OCI-M1 (cell line): ENCODE measurements around the gene SERGEF.
A peak's percentile ranks its signal among the peaks of the same experiment; 100 is the strongest.

Source experiments
- DNase-seq: peaks from one replicate; lab custom pipeline; 2025; lab: John Stamatoyannopoulos, UW

Gene SERGEF

GRCh38 chr11:17748761-17749721 is 263.8 kb downstream of the SERGEF start:
- no peak for DNase-seq

DNA sequence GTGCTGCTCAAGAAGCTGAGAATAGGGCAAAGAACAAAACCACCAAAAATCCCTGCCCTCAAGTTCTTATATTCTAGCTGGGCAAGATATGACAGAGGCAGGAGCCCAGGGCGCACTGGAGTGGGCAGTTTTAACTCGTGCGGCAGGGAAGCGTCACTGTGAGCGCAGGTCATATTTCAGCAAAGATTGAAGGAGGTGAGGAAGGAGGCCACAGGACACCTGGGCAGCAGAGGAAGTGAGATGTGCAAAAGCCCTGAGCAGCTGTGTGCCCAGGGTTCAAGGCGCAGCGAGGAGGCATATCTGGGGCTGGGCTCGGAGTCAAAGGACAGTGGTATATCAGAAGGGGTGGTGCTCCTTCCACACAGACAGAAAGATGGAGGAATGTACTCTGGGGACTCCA is 264.8 kb downstream of the SERGEF start:
- no peak for DNase-seq

DNA sequence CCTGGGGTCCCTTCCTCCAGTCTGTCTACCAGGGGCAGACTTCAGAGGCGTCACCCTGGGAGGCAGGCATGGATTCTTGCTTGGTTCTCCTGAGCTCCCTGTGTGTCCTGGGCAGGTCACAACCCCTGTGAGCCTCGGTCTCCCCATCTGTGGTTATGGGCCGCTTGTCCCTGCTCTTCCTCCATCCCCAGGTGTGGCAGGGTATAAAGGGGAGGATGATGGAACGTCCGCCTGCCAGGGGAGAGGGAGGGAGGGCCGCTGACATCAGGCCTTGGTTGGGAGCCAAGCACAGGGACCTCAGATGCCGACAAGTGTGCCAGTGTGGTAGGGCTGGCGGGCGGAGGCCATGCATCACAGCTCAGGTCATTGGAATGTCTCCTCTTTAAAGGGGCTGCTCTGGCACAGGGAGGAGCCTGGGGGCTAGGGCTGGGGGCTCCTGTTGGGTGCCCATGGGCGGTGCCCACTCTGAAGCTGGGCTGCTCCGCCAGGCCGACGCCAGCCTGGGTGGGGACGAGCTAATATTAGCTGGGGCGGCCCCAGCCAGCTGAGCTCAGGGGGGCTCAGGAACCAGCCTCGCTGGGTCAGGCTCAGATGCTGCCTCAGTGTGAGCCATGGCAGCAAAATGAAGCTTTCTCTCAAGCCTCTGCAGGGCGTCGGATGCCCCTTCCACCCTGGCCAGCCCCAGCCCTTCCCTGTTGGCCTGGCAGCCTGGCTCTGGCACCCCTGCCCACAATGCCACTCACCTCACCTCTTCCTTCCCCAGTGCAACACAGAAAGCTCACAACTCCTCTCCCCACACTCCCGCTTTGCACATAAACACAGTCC is 265.5 kb downstream of the SERGEF start:
- DNase-seq, result no peak

DNA sequence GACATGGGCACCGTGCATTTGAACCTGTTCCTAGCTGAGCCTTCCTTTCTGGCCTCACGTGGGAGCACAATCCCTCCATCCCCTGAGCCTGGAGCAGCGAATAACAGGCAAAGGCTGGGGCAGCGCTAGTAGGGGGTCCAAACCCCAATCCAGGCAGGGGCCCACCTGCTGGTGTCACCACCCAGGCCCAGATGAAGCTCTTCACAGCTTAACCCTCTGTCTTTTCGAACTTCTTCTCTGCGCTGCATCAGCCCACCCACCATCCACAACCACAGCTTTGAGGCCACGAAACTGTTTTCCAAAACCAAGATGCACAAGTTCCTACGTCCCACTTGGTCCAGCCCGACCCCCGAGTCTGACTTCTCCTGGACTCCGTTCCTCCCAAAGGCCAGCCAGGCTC is 266.8 kb downstream of the SERGEF start:
- no peak for DNase-seq

GRCh38 chr11:17745023-17745772 is 267.6 kb downstream of the SERGEF start:
- no peak for DNase-seq

DNA sequence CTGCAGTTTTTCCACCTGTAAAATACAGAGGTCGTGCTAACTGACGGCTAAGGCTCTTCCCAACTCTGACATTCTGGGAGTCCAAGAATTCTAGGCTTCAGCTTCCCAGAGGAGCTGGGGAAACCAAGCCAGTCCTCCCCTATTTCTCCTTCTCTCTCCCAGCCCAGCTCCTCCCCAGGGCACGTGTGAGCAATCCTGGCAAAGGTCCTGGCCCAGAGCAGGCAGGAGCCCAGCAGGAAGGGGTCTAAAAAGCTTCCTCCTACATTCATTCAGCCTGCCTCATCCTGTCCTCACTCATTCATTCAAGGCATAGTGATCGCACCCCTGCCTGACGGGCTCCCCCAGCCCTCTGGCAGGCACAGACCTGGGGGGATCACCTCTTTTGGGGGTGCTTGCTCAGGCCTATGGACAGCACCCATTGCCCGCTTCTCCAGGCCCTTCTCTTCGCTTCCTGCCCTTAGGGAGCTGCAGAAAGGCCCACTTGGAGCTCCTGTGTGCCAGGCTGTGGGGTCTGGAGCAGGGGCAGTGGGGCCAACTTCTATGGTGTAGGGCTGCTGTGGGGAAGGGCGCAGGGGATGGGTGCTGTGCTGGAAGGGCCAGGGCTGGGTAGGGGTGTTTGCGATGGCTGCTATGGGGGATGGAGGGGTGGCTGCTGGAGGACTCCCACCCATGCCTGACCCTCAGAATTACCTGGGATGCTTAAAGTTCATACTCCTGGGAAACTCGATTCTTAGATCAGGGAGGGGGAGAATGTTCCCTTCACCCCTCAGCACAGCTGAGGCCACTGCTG is 268.5 kb downstream of the SERGEF start:
- no peak for DNase-seq

GRCh38 chr11:17743808-17744119 is 269.1 kb downstream of the SERGEF start:
- DNase-seq, result no peak

GRCh38 chr11:17743026-17743807 is 269.6 kb downstream of the SERGEF start:
- DNase-seq, result no peak

DNA sequence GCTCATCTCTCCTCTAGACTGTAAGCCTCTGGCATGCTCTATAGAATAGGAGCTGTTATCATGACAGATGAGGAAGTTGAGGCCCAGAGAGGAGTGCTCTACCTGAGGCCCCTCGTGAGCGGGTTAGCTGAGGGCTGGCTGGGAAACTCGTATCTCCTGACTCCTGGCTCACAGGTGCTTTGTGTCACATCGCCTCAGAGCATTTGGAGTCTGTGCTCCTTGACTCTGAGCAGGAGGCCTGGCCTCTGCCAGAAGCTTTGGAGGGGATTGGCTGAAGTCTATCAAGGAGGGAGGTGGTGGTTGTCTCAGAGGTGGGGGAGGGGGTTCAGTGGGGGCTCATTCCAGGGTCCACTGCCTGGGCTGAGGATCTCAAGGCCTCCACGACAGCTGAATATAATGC is 270.8 kb downstream of the SERGEF start:
- DNase-seq, result no peak

- no peak for DNase-seq
Measured at GRCh38 chr11:17741487-17741886, 271.4 kb downstream of the SERGEF start.

GRCh38 chr11:17740649-17741235 is 272.1 kb downstream of the SERGEF start:
- DNase-seq, result no peak

- DNase-seq, result no peak
Measured at GRCh38 chr11:17739945-17740338, 272.9 kb downstream of the SERGEF start.

DNA sequence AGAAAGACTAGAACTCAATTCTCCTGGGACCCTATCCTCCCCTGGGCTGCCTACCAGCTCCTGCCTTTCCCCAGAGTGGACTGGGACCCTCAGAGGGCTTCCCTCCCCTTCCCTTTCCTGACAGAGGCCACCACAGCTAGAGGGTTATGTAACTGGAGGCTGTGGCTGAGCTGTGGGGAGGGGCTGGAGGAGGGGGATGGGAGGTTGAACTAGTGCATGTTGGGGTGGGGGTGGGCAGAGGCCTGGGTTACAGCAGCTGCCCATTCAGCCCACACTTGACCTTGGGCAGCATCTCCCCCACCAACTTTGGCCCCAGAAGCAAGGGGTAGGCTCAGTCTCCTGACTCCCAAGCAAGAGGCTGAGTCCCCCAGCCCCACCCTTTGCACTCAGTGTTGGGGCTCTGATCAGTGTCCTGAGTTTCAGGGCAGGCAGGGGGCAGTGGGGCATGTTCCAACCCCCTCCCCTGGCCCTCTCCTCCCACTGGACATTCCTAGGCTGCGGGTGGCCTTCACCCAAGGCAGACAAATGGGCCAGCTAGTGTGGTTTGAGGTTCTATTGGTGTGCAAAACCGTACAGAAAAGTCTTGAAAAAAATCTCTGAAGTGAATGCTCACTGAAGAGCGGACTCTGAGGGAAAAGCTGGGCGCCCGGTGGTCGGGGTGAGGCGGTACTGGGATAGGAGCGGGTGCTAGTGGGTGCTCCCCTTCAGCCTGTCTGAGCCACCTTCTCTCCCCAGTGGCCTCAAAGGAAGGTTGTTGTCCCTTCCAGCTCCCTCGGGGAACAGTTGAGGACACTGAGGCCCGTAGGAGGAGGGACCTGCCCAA is 274.5 kb downstream of the SERGEF start:
- peak; percentile 12 for DNase-seq
